Immature natural killer cell (primary cell): ENCODE data around the gene AMOTL2. TPM values are rescaled to one million over a fixed set of nuclear protein-coding genes. Genes with fewer than 3 reads are reported as not detected.

Source experiments
- DNase-seq, 3 donors: peaks; one replicate each; pipeline ENCODE4 v3.0.0; 2022; ENCODE audit warnings: mixed read lengths in 1 of 3
- H3K27ac Mint-ChIP-seq, 6 donors: one replicate each; pipeline ENCODE4 v1.8.0; 2020; ENCODE audit warnings: mixed read lengths in 6 of 6, mild to moderate bottlenecking in 5 of 6, inconsistent platforms in 4 of 6, moderate library complexity in 3 of 6
- H3K27me3 Mint-ChIP-seq, 3 donors: one replicate each; pipeline ENCODE4 v1.8.0; 2020 to 2021; ENCODE audit warnings: low read depth in 3 of 3, mild to moderate bottlenecking in 3 of 3, mixed read lengths in 3 of 3, moderate library complexity in 3 of 3, inconsistent platforms in 1 of 3
- H3K36me3 Mint-ChIP-seq, 3 donors: one replicate each; pipeline ENCODE4 v1.8.0; 2020; ENCODE audit warnings: mixed read lengths in 3 of 3, inconsistent platforms in 2 of 3, mild to moderate bottlenecking in 2 of 3
- H3K4me1 Mint-ChIP-seq, 2 donors: one replicate each; pipeline ENCODE4 v1.8.0; 2020; ENCODE audit warnings: inconsistent platforms in 2 of 2, mild to moderate bottlenecking in 2 of 2, mixed read lengths in 2 of 2, moderate library complexity in 1 of 2
- H3K4me3 Mint-ChIP-seq, 5 donors: one replicate each; pipeline ENCODE4 v1.8.0; 2020; ENCODE audit warnings: mild to moderate bottlenecking in 5 of 5, mixed read lengths in 5 of 5, inconsistent platforms in 3 of 5, moderate library complexity in 3 of 5
- H3K9me3 Mint-ChIP-seq, 6 donors: one replicate each; pipeline ENCODE4 v1.8.0; 2020; ENCODE audit warnings: mild to moderate bottlenecking in 6 of 6, mixed read lengths in 6 of 6, inconsistent platforms in 4 of 6, moderate library complexity in 3 of 6
- polyA plus RNA-seq, 3 donors: library from polyadenylated mRNA; unstranded; fragments of 300-500 nt; fragmentation: Illumina TruSeq; gene quantifications; one replicate each; pipeline ENCODE4 v1.2.3, GENCODE V29; 2021

AMOTL2 gene
- polyA plus RNA-seq, 3 donors from 2014 or later: not detected

GRCh38 chr3:134345202-134345601 lies 29.0 kb downstream of the AMOTL2 start:
- Mint-ChIP-seq H3K9me3 (peaks cover 1 to 10% (median 7%) of the 10 kb centered on the region in 6 donors), H3K36me3 (no peaks in the 10 kb centered on the region), H3K4me3 (no peak overlapping the region), H3K27me3 (peaks cover 0 to 2% (median 1%) of the 10 kb centered on the region in 3 donors), H3K4me1 (no peaks in the 10 kb centered on the region), H3K27ac (no peak overlapping the region)
- no peak for DNase-seq

GRCh38 chr3:134344560-134344959 lies 29.7 kb downstream of the AMOTL2 start:
- DNase-seq: no peak
- Mint-ChIP-seq H3K9me3 (peaks cover 1 to 10% (median 7%) of the 10 kb centered on the region in 6 donors), H3K4me1 (no peaks in the 10 kb centered on the region), H3K27me3 (peaks cover 0 to 2% (median 1%) of the 10 kb centered on the region in 3 donors), H3K36me3 (no peaks in the 10 kb centered on the region), H3K4me3 (no peak overlapping the region), H3K27ac (no peak overlapping the region)

GRCh38 chr3:134342259-134342658 lies 32.0 kb downstream of the AMOTL2 start:
- no peak overlapping the region for H3K4me3 Mint-ChIP-seq
- no peaks in the 10 kb centered on the region for H3K4me1 Mint-ChIP-seq
- H3K36me3 Mint-ChIP-seq: no peaks in the 10 kb centered on the region
- H3K9me3 Mint-ChIP-seq: peaks cover 1 to 10% (median 7%) of the 10 kb centered on the region in 6 donors
- no peak overlapping the region for H3K27ac Mint-ChIP-seq
- peaks cover 0 to 2% (median 1%) of the 10 kb centered on the region in 3 donors for H3K27me3 Mint-ChIP-seq
- DNase-seq: no peak

GRCh38 chr3:134341389-134341788 lies 32.9 kb downstream of the AMOTL2 start:
- Mint-ChIP-seq H3K4me3 (no peak overlapping the region), H3K4me1 (no peaks in the 10 kb centered on the region), H3K36me3 (no peaks in the 10 kb centered on the region), H3K27me3 (peaks cover 0 to 2% (median 1%) of the 10 kb centered on the region in 3 donors), H3K27ac (no peak overlapping the region), H3K9me3 (peaks cover 0 to 3% (median 1%) of the 10 kb centered on the region in 6 donors)
- no peak for DNase-seq

- Mint-ChIP-seq H3K27ac (no peak overlapping the region), H3K27me3 (peaks cover 0 to 2% (median 1%) of the 10 kb centered on the region in 3 donors)
These were observed 33.3 kb downstream of the AMOTL2 start for GRCh38 chr3:134340982-134341365.

GRCh38 chr3:134340362-134340981 lies 33.8 kb downstream of the AMOTL2 start:
- no peak overlapping the region for H3K4me3 Mint-ChIP-seq
- no peak overlapping the region for H3K27ac Mint-ChIP-seq
- DNase-seq: no peak
- no peaks in the 10 kb centered on the region for H3K36me3 Mint-ChIP-seq
- no peaks in the 10 kb centered on the region for H3K9me3 Mint-ChIP-seq
- peaks cover 0 to 2% (median 1%) of the 10 kb centered on the region in 3 donors for H3K27me3 Mint-ChIP-seq
- no peaks in the 10 kb centered on the region for H3K4me1 Mint-ChIP-seq

More at GRCh38 chr3:134340982-134341365, 33.3 kb downstream of the AMOTL2 start:
- Mint-ChIP-seq H3K4me3 (no peak overlapping the region), H3K9me3 (no peaks in the 10 kb centered on the region), H3K4me1 (no peaks in the 10 kb centered on the region), H3K36me3 (no peaks in the 10 kb centered on the region)
- no peak for DNase-seq

- H3K4me3 Mint-ChIP-seq: no peak overlapping the region
- no peaks in the 10 kb centered on the region for H3K9me3 Mint-ChIP-seq
- no peak for DNase-seq
These were observed 34.3 kb downstream of the AMOTL2 start for GRCh38 chr3:134339913-134340312.

GRCh38 chr3:134339331-134339730 lies 34.9 kb downstream of the AMOTL2 start:
- H3K36me3 Mint-ChIP-seq: no peaks in the 10 kb centered on the region
- H3K27ac Mint-ChIP-seq: no peak overlapping the region

More at GRCh38 chr3:134339913-134340312, 34.3 kb downstream of the AMOTL2 start:
- H3K36me3 Mint-ChIP-seq: no peaks in the 10 kb centered on the region
- H3K4me1 Mint-ChIP-seq: no peaks in the 10 kb centered on the region
- no peak overlapping the region for H3K27ac Mint-ChIP-seq
- peaks cover 0 to 1% (median under 1%) of the 10 kb centered on the region in 3 donors for H3K27me3 Mint-ChIP-seq

GRCh38 chr3:134338516-134339261 lies 35.6 kb downstream of the AMOTL2 start:
- H3K4me1 Mint-ChIP-seq: no peaks in the 10 kb centered on the region
- H3K4me3 Mint-ChIP-seq: no peak overlapping the region
- H3K27ac Mint-ChIP-seq: no peak overlapping the region
- H3K36me3 Mint-ChIP-seq: no peaks in the 10 kb centered on the region
- DNase-seq: no peak
- H3K27me3 Mint-ChIP-seq: peaks cover 0 to 2% (median 1%) of the 10 kb centered on the region in 3 donors
- no peaks in the 10 kb centered on the region for H3K9me3 Mint-ChIP-seq

More at GRCh38 chr3:134339331-134339730, 34.9 kb downstream of the AMOTL2 start:
- no peak for DNase-seq
- no peaks in the 10 kb centered on the region for H3K9me3 Mint-ChIP-seq
- H3K27me3 Mint-ChIP-seq: peaks cover 0 to 2% (median 1%) of the 10 kb centered on the region in 3 donors
- H3K4me1 Mint-ChIP-seq: no peaks in the 10 kb centered on the region
- no peak overlapping the region for H3K4me3 Mint-ChIP-seq

GRCh38 chr3:134338201-134338512 lies 36.1 kb downstream of the AMOTL2 start:
- no peak overlapping the region for H3K27ac Mint-ChIP-seq
- no peaks in the 10 kb centered on the region for H3K9me3 Mint-ChIP-seq
- DNase-seq: no peak
- H3K27me3 Mint-ChIP-seq: peaks cover 1 to 3% (median 1%) of the 10 kb centered on the region in 3 donors
- H3K4me1 Mint-ChIP-seq: no peaks in the 10 kb centered on the region
- H3K4me3 Mint-ChIP-seq: no peak overlapping the region
- H3K36me3 Mint-ChIP-seq: no peaks in the 10 kb centered on the region

- DNase-seq: no peak
- peak overlapping the region in 1 of 6 donors; percentile 34 for H3K27ac Mint-ChIP-seq
- H3K4me1 Mint-ChIP-seq: no peaks in the 10 kb centered on the region
- no peaks in the 10 kb centered on the region for H3K36me3 Mint-ChIP-seq
- no peaks in the 10 kb centered on the region for H3K9me3 Mint-ChIP-seq
- no peak overlapping the region for H3K4me3 Mint-ChIP-seq
- peaks cover 1 to 4% (median 3%) of the 10 kb centered on the region in 3 donors for H3K27me3 Mint-ChIP-seq
These were observed 36.6 kb downstream of the AMOTL2 start for GRCh38 chr3:134337511-134338200.

- Mint-ChIP-seq H3K36me3 (no peaks in the 10 kb centered on the region), H3K4me1 (no peaks in the 10 kb centered on the region), H3K9me3 (no peaks in the 10 kb centered on the region), H3K27ac (no peak overlapping the region), H3K4me3 (no peak overlapping the region), H3K27me3 (peaks cover 1 to 4% (median 3%) of the 10 kb centered on the region in 3 donors)
- DNase-seq: no peak
These were observed 37.2 kb downstream of the AMOTL2 start for GRCh38 chr3:134337071-134337482.

- no peaks in the 10 kb centered on the region for H3K9me3 Mint-ChIP-seq
- H3K4me3 Mint-ChIP-seq: no peak overlapping the region
- peaks cover 1 to 4% (median 3%) of the 10 kb centered on the region in 3 donors for H3K27me3 Mint-ChIP-seq
- H3K4me1 Mint-ChIP-seq: no peaks in the 10 kb centered on the region
- H3K36me3 Mint-ChIP-seq: no peaks in the 10 kb centered on the region
- H3K27ac Mint-ChIP-seq: no peak overlapping the region
- DNase-seq: no peak
These were observed 37.7 kb downstream of the AMOTL2 start for GRCh38 chr3:134336587-134336986.

- H3K27ac Mint-ChIP-seq: no peak overlapping the region
- no peaks in the 10 kb centered on the region for H3K9me3 Mint-ChIP-seq
- no peaks in the 10 kb centered on the region for H3K4me1 Mint-ChIP-seq
- no peak overlapping the region for H3K4me3 Mint-ChIP-seq
- no peak for DNase-seq
- peaks cover 0 to 8% (median 3%) of the 10 kb centered on the region in 3 donors for H3K27me3 Mint-ChIP-seq
- H3K36me3 Mint-ChIP-seq: no peaks in the 10 kb centered on the region
These were observed 39.4 kb downstream of the AMOTL2 start for GRCh38 chr3:134334901-134335280.
